HG03135 (cell line): Measurements from ENCODE around the gene CAT.

Experiments used
- ATAC-seq: cut with Tn5 transposase; IDR thresholded peaks from one replicate; pipeline ENCODE4 v1.9.1; 2021; ENCODE audit warnings: mild to moderate bottlenecking, moderate library complexity; ENCODE audit not compliant: unreplicated experiment

The CAT gene

DNA sequence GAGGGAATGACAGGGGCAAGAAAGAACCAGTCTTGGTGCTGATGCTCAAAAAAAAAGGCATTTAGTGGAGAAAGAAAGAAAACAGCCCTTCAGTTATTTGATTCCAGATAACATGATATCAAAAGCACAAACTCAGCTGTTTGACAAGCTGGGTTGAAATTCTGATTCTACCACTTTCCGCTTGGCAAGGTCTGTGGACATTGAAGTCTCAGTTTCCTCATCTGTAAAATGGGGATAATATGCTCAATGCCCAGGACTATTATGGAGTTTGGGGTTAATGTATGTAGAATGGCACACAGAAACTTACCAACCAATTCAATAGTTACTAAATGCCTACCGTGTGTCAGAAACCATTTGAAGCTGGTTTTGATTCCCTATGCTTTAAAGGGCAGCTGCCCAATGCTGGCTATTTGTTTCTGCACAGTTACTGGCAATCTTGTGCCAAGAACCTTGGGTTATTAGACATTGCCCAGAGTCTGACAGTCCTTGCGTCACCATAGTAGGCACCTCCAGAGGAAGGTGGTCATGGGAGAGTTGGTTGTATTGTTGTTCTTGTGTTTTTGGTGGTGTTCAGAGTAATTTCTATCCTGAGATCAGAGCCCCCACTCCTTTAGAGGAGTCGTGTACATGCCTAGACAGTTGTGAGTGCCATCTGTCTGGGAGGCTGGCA, 55.3 kb downstream of the CAT start:
- no peak for ATAC-seq

DNA sequence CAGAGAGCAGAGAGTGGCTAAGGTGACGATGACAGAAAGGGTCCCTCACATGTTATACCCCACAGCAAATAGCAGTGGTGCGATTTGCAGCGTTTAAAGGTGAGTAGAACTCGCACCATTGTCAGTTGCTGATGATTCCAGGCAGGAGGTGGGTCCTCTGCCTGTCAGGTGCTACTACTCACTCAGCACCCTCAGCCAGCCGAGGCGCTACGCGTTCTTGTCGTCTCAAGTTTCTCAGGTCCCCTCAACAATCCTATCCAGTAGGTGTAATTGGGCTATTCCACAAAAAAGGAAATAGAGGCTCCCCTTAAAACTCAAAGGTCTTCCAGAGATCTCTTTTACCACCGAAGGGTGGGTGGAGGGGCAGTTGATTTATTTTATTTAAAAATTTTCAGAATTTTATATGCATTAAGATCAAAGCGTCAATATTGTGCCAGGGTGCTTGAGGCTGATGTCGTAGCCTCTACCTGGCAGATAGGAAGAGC, 56.5 kb downstream of the CAT start:
- no peak for ATAC-seq

DNA sequence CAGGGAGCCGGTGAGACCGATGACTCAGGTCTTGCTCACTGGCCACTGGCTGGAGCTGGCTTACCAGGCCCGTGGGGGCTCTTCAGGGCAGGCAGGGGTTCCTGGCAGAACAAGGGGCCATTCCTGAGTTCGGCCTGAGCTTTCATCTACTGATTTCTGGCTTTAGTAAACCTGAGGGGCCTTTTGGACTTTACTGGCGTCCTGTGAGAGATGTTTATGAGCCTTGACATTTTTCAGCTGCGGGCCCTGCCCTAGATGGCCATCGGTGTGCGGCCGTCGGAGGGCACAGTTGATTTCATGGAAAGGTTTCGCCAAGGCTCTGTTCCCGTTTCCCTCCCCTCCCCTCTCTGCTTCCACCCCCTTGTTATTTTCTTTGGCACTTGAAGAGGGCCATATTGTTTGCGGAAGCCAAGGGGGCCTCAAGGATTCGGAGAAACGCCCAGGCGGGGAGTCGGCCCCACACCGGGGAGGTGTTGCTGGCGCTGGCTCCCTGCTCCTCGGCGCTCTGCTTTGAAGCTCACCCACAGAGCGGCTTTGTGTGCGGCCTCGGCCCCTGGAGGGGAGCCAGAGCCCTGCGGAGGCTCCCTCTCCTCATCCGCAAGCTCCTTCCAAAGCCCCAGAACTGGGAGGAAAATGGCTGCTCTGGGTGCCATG, 57.1 kb downstream of the CAT start:
- no peak for ATAC-seq

DNA sequence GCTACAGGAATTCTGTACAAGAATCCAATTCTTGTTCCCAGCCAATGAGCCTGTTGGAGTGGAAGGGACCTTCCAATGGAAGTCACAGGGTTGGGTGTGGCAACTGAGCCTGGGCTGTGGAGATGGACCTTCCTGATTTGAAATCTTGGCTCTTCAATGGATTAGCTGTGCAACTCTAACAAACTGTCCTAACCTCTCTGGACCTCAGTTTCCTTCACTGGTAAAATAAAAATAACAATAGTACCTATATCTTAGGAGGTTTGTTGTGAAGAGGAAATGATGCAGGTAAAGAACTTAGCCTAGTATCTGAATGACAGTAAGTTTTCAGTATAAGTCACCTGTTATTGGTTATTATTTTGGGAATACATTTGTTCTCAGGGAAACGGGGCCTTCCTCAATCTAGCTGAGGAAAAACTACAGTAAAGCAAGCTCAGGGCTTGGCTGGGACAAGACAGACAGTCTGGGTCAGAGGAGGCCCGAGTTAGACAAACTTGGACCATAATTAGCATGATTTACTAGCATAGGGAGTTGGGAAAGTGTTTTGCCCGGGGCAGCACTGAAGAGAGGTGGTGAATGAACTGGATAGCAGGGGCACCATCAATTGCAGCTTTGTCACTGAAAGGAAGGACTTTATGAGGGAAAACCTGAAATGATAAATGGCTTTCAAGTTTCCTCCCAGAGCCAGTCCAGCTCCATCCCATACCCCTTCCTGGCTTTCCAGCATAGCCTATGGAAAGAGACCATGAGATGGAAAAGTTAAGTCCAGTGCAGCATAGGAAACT, 61.2 kb downstream of the CAT start:
- no peak for ATAC-seq

DNA sequence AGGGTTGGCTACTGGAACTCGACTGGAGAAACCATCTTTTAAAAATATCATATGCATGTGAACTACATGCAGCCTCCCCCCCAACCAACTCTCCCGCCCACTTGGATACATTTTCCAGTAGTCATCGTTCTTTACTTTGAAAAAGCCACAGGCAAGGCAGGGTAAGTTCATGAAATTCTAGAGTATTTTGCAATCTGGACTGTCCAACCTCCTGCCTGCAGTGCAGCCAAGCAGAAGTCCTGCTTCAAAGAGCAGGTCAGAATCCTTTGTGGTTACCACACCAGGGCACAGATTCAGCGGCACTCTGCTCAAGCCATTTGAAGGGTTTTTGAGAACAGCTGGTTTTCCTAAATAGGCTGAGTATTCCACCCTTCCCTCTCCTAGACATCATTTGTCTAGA, 62.8 kb downstream of the CAT start:
- ATAC-seq = no peak

DNA sequence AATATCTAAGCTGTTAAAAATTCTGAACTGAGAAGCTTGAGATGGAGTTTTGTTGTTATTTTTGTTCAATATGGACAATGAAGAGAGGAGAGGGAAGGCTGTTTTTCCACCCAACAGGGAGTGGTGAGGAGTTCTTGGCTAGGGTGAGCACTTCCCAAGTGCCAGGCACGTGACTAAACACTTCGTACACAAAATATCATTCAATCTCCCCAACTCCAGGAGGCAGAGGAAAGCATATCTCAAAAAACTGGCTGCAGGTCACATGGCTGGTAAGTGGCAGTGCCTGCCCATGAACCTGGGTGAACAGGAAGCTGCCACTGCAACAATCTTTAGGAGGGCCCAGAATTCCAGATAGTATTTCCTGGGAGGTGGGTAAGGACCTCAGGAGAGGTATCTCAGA, 63.2 kb downstream of the CAT start:
- ATAC-seq = no peak

DNA sequence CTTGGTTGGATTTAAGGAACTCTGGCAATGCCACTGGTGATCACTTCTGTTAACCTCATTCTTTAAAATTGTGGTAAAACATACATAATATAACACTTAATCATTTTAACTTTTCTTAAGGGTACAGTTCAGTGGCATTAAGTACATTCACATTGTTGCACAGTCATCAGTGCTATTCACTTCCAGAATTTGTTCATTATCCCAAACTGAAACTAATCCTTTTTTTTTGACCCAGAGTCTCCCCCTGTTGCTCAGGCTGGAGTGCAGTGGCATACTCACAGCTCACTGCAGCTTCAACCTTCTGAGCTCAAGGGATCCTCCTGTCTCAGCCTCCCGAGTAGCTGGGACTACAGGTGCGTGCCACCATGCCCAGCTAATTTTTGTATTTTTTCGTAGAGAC, 64.2 kb downstream of the CAT start:
- ATAC-seq = no peak

DNA sequence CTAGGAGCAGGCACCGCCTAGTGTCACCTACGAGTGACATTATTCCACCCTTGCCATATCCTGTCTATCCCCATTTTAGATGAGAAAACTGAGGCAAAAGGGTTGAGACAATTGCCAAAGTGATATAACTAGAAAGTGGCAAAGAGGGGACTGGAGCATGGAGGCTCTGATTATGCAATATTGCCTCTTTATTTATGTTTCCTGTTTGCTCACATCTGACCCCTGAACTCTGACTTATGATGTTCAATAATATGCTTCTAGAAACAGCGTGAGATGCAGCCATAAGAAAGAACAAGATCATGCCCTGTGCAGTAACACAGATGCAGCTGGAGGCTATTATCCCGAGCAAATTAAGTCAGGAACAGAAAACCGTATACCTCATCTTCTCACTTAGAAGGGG, 67.1 kb downstream of the CAT start:
- ATAC-seq = no peak

DNA sequence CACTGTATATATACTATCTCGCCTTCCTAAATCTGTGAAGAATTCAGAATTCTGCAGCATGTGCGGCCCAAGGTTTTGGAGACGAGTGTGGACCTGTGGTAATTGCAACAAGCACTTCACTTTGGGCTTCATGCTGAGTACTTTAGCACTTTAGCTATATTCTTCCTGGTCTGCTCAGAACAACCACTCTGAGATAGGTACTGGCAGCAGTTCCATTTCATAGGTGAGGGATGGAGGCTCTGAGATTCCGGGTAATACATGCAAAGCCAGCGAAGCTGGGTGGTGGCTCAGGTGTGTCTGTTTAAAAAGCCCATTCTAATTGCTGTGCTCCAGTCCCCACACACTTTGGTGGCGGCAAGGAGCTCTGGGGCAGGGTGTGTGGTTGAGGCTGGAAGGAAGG, 68.4 kb downstream of the CAT start:
- no peak for ATAC-seq

DNA sequence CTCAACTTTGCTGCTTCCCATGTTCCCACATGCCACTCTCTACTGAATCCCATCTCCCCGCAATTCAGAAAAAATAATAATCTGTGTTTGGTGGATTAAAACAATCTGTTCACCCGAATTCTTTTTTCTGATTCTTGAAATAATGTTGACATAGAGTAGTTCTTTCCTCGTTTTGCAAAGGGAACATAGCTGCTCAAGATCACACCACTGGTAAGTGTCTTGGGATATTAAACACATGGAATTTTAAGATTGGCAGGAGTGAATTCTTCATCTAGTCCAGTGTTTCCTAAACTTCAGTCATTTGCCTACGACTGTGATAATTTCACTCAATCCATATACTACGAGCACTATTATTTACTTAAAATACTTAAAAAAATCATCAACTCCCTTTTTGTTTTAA, 68.9 kb downstream of the CAT start:
- no peak for ATAC-seq

DNA sequence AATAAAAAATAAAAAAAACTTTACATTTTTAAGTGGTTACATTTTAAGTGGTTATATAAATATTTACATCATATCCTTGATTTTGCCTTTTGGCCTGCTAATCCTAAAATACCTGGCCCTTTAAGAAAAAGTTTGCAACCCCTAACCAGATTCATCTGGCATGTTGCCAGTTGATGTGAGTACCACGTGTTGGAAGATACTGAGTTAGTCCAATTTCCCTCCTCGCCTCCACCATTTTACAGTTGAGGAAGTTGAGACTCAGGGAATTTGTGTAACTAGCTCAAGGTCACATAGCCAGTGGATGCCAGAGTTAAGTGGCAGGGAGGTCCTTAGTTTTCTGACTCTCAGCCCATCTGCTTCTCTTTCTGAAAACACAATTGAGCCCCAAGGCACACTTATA, 69.8 kb downstream of the CAT start:
- ATAC-seq = no peak

DNA sequence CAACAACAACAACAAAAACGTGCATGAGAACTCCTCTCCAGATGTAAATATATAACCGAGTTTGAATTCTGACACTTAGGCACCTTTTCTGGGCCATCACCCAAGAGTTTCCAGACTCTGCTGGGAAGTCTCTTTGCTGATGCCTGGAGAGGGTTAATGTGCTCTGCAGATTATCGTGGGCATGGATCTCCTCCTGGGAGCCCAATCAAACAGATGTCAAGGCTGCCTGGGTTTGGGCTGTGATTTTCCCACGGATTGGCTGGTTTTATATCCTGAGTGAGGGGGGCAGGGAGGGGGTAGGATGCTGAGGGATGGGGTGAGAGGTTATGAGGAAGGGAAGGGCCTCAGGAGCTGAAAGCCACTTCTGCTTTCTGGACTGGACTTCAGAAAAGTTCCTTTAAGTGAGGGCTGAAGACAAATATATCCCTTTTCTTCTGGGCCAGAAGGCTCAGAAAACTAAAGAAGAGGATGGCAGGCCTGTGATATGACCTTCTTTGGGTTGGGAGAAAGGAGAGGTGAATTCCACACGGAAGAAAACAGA, 70.7 kb downstream of the CAT start:
- no peak for ATAC-seq

DNA sequence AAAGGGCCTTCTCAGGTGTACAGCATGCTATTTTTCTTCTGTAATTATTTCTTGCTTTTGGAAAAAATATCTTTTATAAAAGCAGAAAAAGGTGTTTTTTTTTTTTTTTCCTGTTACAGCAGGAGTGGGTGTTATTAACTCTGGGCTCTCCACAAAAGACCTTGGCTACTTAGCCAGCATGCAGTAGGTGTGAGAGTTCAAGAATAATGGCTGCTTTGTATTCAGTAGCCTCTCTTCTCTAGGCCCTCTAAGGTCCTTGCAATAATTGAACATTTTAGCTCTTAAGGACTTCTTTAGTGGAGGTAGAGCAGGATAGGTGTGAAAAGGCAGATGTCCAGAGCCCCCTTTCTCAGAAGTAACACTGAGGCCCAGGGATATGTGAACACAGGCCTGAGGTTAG, 71.5 kb downstream of the CAT start:
- no peak for ATAC-seq

DNA sequence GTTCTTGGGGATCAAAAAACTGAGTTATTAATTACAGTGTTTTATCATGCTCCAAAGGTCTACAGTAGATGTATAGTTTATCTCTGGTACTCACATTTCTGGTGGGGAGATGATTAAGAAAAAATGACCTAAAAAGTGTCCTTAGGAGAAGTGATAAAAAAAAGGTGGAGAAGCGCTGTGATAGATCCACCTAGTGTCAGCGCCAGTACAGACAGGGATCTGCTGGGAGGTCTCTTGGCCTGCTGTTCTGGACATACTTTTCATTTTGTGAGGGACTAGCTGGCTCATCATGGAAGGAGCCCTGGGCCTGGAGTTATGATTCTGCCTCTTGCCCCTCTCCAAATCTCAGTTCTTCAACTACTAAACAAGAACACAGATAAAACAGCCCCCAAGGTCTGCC, 71.9 kb downstream of the CAT start:
- ATAC-seq = no peak

DNA sequence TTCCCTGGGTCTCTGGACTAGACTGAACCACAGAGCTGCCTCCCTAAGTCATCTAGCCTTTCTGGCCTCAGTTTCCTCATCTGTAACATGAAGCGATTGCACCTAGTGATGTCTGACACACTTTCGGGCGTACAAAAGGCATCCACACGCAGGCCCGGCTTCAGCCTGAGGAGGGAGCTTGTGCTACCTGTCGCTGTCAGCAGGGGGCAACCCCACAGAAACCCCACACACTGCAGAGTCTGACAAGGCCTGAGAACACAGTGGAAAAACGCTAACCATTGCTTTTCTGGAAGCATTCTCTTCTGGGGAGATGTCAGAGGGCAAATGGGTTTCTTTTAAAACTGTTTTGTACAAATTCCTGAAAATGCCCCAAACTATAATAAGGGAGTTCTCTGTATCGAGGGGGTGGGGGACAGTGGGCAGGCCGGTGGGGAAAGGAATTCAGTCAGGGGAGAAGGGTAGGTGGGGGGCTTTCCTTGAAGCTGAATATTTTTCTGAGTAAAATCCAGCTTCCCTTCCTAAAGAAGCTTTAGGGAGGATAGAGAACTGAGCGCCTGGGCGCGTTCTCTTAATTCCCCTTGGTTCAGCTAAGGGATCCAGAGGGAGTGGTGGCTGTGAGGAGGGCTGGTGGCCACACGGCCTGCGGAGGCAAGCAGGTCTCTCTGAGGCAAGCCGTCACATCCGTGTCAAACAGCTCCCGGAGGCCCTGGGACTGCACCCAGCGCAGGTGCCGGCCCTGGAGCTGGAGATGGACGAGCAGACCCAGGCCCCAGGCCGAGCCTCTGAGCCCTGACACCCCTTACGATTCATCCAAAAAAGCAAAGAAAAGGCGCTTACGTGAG, 74.3 kb downstream of the CAT start:
- peak; percentile 85 for ATAC-seq

DNA sequence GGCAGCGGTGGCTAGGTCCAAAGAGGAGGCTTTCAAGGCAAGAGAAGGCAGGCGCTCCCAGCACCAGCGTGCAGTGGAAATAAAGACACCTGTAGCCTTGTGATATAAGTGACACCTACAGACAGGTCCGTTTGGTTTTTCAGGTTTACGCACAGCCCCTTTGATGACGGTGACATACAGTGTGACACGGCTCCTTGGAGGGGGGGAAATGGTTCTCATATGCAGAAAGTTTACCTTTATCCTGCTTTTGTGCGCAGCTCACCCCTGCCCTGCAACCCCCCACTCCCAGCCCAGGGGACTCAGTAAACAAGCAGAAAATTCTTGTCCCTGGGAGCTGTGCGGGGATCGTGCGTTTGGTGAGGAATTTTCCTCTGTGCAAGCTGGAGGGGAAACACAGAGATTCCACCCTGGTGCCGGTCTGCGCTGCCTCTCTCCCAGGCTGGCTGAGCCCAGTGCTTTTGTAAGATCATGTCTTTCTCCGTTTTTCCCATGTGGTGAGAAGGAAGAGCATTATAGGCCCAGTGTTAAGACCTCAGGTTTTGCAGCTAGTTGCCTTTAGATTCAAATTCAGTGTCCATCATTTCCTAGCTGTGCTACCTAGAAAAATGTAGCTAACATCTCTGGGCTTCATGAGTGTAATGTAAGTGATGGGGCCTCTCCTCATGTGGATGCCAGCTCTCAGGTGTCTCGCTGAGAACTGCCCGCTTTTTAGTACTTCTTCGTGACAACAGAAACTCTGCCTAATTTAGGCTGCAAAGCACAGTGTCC, 75.1 kb downstream of the CAT start, which contains the start of gene ELF5:
Gene ELF5 (minus strand): TSS at position 113 of the 768 bp plus-strand sequence. CDS start 8,045 bp downstream, outside the sequence.
- no peak for ATAC-seq

DNA sequence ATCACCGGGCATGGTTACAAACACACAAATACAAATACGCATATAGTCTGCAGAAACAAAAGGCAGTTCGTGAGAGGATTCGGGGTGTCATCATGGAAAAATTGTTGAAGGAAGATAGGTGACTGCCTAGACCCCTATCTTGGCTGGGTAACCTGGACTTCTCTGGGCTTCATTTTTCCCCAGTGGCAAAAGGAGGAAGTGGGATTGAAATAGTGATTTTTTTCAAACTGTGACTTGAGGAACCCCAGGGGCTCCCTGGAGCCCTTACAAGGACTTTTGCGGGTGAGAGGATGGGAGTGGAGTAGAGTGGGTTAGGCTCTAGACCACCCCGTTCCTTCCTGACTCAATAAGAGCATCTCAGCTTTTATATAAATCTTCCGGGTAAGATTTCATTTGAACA, 75.9 kb downstream of the CAT start:
- no peak for ATAC-seq

DNA sequence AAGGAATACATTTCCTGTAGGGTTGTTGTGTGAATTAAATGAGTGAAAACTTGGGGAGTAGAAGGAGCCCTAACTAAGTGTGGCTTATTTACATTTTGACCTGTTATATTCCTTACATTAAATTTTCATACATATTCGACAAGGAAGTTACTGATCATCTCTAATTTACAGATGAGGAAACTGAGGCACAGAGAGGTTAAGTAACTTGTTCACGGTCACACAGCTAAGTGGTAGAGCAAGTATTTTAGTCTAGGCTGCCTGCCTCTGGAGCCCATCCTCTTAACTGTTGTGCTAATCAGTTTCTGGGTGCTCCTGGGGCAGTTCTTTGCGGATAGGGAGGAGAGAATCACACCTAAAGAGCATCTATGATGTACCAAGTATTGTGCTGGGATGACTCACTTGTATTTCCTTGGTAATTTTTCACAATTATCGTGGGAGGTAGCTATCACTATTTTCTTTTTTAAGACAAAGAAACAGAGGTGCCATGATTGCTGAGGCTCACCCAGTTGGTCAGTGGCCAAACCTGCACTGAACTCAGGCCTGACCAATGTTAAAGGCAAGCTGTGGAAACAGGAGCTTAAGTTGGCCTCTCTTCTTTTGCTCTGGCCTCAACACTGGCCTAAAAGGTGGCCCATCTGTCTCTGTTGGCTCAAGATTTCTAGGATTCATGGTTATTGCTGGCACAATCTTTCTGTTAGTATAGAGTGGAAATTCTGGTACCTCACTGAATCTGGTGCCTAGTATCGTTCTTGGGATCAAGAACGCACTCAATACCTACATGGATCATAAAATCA, 77.7 kb downstream of the CAT start:
- no peak for ATAC-seq

DNA sequence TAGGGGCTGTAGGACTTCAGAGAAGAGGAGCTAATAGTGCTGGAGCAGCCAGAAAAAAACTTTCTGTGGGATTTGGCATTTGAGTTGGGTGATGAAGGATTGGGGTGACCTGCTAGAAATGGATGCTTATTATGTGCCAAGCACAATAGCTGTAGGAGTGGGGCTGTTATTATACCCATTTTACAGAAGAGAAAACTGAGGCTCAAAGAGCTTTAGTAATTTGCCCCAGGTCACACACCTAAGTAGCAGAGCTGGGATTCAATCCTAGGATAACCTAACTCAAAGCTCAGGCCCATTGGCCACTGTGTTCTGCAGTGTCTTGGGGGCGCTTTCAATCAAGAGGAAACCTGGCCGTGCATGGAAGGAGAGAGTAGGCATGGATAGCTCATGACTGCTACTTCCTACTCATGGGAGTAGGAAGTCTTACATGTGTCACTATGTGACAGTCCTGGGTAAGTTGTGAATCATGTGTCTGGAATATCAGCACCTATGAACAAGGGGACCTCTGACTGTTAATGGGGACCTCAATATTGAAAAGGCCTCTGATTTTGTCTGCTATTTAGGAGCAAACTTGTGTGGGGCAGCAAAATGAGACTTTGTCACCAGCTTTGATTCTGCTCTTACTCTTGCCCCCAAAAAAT, 81.0 kb downstream of the CAT start:
- ATAC-seq = no peak
